HAP-1 (cell line): ENCODE results near the gene HCCS.

Experiments
- DNase-seq, 2 experiments: peaks; one replicate each; pipeline ENCODE4 v3.0.0-alpha.2; 2016 to 2020; ENCODE audit warnings: low spot score in 2 of 2
- H3K27me3 ChIP-seq: fragments of 250-450 bp; sonication (Bioruptor Pico); 2 replicates; pipeline ENCODE4 v1.5.1; 2020; ENCODE audit warnings: low read depth, mild to moderate bottlenecking, moderate library complexity
- H3K36me3 ChIP-seq: fragments of 250-450 bp; sonication (Bioruptor Pico); replicated peaks from 2 replicates; pipeline ENCODE4 v1.5.1; 2020; ENCODE audit warnings: mild to moderate bottlenecking
- H3K4me1 ChIP-seq: fragments of 250-450 bp; sonication (Bioruptor Pico); 2 replicates; pipeline ENCODE4 v1.5.1; 2020; ENCODE audit warnings: mild to moderate bottlenecking
- H3K4me3 ChIP-seq: fragments of 250-450 bp; sonication (Bioruptor Pico); 2 replicates; pipeline ENCODE4 v1.5.1; 2020; ENCODE audit warnings: mild to moderate bottlenecking, moderate library complexity
- H3K9me3 ChIP-seq: fragments of 250-450 bp; sonication (Bioruptor Pico); 2 replicates; pipeline ENCODE4 v1.5.1; 2020; ENCODE audit warnings: mild to moderate bottlenecking, moderate library complexity
- in situ Hi-C: fragments of 300-500 bp; cut with MboI; formaldehyde crosslinking; loops from 3 replicates; pipeline ENCODE4 v1.14.3; 2020; ENCODE audit warnings: low sequenced_read_pairs, inconsistent platforms, mixed read lengths

The HCCS gene

DNA sequence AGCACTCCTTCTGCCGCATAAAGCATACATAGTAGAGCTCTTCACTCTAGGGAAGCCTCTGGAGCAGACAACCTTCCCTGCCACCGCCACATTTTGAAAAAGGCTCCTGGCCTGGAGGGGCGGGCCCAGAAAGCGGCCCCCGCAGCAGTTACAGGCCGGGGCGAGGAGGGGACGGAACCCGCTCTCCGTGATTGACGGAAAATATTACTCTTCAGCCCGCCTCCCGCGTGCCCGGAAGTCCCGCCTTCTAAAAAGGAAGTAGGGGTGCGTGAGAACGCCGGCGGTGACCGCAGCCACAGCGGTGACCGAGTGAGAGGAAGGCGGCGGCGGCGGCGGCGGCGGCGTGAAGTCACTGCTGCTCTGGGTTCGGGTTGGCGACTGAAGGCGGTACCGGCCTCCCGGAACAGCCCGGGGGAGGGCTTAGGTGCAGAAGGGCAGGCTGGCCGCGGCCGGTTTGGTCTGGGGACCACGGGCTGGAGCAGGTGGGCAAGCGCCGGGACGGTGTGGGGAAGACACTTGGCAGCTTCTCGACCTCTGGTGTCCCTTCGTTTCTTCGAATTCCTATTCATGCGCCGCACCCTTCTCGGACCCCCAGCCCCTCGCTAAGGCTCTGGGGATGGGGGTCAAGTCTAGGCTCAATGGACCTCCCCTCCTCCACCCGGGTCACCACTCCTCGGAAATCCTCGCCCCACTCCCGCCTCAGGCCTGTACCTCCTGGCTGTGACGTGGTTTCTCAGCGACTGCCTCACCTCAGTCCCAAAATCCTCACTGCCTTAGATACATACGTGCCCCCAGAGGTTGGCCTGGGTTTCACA lies at the start of gene HCCS:
Gene HCCS (plus strand): TSS at position 296 of the 815 bp plus-strand sequence. CDS start 729 bp downstream, outside the sequence.
- no peaks in the 10 kb centered on the region for H3K9me3 ChIP-seq
- peaks cover 7% of the 10 kb centered on the region for H3K4me1 ChIP-seq
- no peaks in the 10 kb centered on the region for H3K27me3 ChIP-seq
- H3K36me3 ChIP-seq: peaks cover 38% of the 10 kb centered on the region
- DNase-seq: peak; percentile 89 to 93
- peak within 1 kb of the TSS; percentile 96 for H3K4me3 ChIP-seq
- in situ Hi-C loops: no loop called here

DNA sequence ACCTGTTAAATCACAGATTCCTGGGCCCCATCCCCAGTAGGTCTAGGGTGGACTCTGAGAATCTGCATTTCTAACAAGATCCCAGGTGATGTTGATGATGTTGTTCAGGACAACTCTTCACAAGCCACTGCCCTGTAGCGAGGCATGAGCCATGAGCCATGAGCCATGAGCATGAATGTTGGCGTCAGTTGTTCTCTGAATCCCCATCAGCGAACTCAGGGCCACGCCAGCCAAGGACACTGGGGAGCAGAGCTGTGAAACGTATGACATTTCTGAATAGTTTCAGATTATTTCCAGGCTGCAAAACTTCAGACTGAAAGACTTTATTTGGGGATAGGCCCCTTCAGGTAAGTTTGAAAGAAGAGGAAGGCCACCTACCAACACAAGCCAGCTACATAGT lies 46.9 kb upstream of the HCCS start:
- in situ Hi-C loops: no loop called here
- Histone ChIP-seq H3K27me3 (no peaks in the 10 kb centered on the region), H3K9me3 (no peaks in the 10 kb centered on the region), H3K4me3 (no peak overlapping the region), H3K4me1 (peaks cover 12% of the 10 kb centered on the region), H3K36me3 (no peaks in the 10 kb centered on the region)
- DNase-seq: no peak

DNA sequence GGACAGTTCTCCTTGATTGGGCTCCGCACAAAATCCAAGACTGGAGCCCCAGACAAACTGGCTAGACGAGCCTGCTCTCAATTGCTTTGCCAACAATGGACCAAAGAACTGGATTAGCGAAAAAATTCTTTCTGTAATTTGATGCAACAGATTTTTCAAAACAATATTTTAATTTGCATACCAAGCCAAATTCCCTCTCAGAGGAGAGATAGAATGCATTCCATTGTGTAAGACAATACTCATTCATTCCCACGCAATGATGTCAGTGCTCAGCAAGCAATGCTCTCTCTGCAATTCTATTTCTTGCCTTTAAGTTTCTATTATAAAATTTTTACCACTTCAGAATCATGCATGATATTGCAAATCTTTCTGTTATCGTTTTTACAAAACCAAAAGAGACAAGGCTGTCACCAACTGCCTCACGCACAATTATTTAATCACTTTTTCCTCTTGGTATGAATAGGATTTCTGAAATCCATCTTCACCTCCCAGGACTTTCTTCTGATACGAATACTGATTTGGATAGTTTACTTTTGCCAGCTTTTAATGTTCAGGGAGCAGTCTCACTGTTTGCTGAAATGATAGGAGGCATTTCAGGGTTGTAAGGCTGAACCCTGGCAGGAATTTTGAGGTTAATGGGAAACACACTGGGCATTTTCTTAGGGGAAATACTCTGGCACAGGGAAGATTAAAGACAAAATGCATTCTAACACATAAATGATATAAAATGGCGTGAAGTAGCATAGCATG lies 46.1 kb upstream of the HCCS start:
- no peaks in the 10 kb centered on the region for H3K9me3 ChIP-seq
- H3K4me3 ChIP-seq: no peak overlapping the region
- in situ Hi-C loops: no loop called here
- peaks cover 12% of the 10 kb centered on the region for H3K4me1 ChIP-seq
- no peaks in the 10 kb centered on the region for H3K36me3 ChIP-seq
- DNase-seq: peak; percentile 52 to 74
- H3K27me3 ChIP-seq: no peaks in the 10 kb centered on the region

DNA sequence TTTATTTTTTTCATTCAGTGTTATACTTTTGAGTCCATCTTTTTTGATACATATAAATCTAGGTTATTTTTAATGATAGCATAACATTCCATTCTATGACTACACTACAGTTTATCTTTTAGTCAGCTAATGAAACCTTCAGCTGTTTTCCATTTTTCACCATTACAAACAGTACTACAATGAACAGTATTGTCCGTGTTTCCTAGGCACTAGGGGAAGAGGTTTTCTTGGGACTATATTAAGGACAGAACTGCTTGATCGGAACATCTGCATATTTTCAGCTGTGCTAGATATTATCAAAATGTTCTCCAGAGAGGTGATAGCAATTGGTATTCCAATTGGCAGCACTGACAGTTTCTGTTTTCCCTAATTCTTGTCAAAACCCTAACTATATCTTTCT lies 44.3 kb upstream of the HCCS start:
- no peaks in the 10 kb centered on the region for H3K9me3 ChIP-seq
- no peak overlapping the region for H3K4me3 ChIP-seq
- peaks cover 12% of the 10 kb centered on the region for H3K4me1 ChIP-seq
- H3K27me3 ChIP-seq: no peaks in the 10 kb centered on the region
- in situ Hi-C loops: no loop called here
- no peaks in the 10 kb centered on the region for H3K36me3 ChIP-seq
- DNase-seq: no peak

DNA sequence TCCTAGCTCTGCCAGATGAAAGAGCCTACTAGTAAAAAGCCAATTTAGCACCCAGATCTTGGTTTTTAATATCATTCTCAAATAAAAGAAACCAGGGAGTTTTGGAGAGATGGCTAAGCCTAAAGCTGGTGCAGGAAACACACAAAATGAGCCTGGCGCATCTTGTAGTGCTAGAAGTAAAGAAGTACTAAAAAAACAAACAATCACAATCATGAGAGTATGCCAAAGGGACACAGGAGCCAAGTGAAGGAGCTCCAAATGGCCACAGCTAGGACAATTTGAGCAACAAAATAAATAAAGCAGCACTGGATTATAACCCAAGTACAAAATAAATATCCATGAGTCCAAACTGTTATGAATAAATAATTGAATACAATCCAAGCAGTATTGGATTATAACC lies 37.8 kb upstream of the HCCS start:
- Histone ChIP-seq H3K36me3 (no peaks in the 10 kb centered on the region), H3K9me3 (no peaks in the 10 kb centered on the region), H3K27me3 (no peaks in the 10 kb centered on the region), H3K4me1 (peaks cover 10% of the 10 kb centered on the region), H3K4me3 (no peak overlapping the region)
- in situ Hi-C loops: no loop called here
- DNase-seq: no peak

DNA sequence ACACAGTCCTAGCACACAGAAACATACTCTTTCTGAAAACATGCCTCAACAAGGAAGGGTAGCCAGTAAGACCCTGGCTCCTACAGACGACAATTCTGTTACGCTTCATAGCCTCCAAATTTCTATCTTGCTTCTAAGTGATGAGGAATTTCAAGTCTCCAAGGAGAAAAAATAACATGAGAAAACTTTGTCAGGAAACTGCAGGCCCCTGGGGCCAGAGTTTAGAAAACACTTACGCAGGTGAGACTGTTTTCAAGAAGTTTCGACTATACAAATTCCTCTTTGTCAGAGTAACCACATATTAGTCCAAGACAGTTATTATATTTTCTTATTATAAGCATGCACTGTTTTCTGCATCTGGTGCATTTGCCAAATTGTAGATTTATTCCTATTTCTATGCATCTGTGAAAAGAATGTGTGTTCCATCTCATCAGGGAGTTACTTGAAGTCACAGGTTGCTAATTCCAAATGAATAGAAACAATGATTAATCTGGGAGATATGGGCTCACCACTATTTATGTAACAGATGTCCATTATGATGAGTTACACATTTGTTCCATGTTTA lies 30.3 kb upstream of the HCCS start:
- no peaks in the 10 kb centered on the region for H3K9me3 ChIP-seq
- no peaks in the 10 kb centered on the region for H3K36me3 ChIP-seq
- no peak overlapping the region for H3K4me3 ChIP-seq
- DNase-seq: no peak
- no peaks in the 10 kb centered on the region for H3K27me3 ChIP-seq
- peaks cover 33% of the 10 kb centered on the region for H3K4me1 ChIP-seq
- in situ Hi-C loops: no loop called here

DNA sequence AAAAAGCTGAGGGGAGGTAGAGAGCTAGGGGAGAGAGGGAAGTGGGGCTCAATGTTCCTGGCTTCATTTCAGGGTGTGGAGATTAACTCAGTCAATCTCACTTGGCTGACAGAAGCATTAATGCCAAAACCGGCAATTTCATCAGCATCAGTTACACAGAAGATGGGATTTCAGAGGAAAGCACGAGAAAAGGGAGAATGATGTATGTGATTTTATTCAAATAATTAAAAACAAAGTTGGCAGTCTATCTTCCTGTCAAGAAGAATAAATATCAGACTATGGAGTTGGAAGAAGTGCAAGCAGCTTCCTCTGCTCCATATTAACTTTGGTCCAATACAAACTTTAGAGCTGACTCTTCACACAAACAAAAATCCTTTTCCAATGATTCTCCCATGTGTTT lies 29.6 kb upstream of the HCCS start:
- H3K4me1 ChIP-seq: peaks cover 33% of the 10 kb centered on the region
- H3K27me3 ChIP-seq: no peaks in the 10 kb centered on the region
- no peaks in the 10 kb centered on the region for H3K9me3 ChIP-seq
- in situ Hi-C loops: no loop called here
- no peaks in the 10 kb centered on the region for H3K36me3 ChIP-seq
- H3K4me3 ChIP-seq: no peak overlapping the region
- no peak for DNase-seq

DNA sequence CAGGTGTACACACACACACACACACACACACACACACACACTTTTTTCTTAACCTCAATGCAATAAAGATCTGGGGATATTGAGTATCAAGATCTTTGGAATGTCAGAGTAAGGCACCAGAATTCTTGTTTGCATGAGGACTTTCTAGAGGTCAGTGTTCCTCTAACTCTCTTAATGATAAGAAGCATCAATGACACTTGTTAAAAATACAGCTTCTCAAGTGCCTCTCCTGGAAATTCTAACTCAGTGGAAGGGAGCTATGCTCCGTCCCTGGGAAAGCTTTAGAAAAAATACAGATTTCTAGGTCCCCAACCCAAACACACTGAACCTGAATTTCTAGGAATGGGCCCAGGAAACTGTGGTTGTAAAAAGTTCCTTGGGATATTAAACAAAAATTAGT lies 25.8 kb upstream of the HCCS start:
- H3K36me3 ChIP-seq: no peaks in the 10 kb centered on the region
- H3K4me1 ChIP-seq: peaks cover 18% of the 10 kb centered on the region
- no peak for DNase-seq
- no peak overlapping the region for H3K4me3 ChIP-seq
- no peaks in the 10 kb centered on the region; the same call in 1 of the 2 replicates for H3K9me3 ChIP-seq
- H3K27me3 ChIP-seq: no peaks in the 10 kb centered on the region
- in situ Hi-C loops: no loop called here

DNA sequence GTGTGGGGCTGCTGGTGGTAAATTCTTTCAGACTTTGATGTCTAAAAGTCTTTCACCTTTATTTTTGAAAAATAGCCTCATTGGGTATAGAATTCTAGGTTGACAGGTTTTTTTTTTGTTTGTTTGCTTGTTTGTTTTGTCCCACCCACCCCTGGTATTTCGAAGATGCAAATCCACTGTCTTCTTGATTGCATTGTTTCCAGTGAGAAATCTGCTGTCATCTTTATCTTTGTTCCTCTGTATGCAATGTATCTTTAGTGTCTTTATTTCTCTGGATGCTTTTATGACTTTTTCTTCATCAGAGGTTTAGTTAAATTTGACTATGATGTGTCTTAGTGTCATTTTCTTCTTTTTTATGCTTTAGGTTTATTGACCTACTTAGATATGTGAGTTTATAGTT lies 21.3 kb upstream of the HCCS start:
- in situ Hi-C loops: no loop called here
- no peak for DNase-seq
- Histone ChIP-seq H3K36me3 (no peaks in the 10 kb centered on the region), H3K27me3 (no peaks in the 10 kb centered on the region), H3K9me3 (no peaks in the 10 kb centered on the region; the same call in 1 of the 2 replicates), H3K4me3 (no peak overlapping the region), H3K4me1 (no peaks in the 10 kb centered on the region)

DNA sequence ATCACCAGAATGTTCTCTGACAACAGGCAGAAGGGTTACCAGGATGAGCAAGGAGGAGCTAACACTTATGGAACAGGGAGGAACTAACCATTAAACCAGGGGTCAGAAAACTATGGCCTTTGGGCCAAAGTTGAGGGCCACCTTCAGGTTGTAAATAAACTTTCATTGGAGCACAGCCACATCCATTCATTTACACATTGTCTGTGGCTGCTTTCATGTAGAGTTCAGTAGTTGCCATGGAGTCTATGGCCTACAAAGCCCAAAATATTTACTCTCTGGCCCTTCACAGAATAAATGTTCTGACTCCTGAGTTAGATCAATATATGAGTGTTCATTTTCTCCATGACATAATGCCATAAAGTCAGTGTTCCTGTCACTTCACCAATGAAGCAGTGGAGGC lies 13.2 kb upstream of the HCCS start:
- Histone ChIP-seq H3K9me3 (no peaks in the 10 kb centered on the region), H3K27me3 (no peaks in the 10 kb centered on the region), H3K4me1 (peaks cover 5% of the 10 kb centered on the region), H3K4me3 (no peak overlapping the region), H3K36me3 (no peaks in the 10 kb centered on the region)
- in situ Hi-C loops: no loop called here
- DNase-seq: no peak

DNA sequence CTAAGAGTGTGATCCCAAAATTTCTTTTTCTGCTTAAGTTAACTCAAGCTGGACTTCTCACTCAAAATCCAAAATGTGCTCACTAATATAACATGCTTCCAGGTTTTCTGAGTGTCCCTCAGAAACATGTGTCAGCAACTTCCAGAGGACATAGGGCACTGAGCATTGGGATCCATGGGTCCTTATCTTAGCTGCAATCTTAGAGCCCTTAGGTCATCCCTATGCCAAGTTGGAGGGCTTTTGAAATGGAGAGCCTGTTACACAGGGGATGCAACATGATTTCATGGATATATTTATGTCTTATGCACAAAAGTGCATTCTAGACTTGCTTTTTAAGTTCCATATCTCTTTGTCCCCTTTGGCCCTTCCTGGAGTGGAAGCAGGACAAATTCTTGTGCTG lies 11.7 kb upstream of the HCCS start:
- Histone ChIP-seq H3K4me3 (no peak overlapping the region), H3K36me3 (no peaks in the 10 kb centered on the region), H3K27me3 (no peaks in the 10 kb centered on the region), H3K4me1 (peaks cover 5% of the 10 kb centered on the region), H3K9me3 (no peaks in the 10 kb centered on the region)
- no peak for DNase-seq
- in situ Hi-C loops: no loop called here

DNA sequence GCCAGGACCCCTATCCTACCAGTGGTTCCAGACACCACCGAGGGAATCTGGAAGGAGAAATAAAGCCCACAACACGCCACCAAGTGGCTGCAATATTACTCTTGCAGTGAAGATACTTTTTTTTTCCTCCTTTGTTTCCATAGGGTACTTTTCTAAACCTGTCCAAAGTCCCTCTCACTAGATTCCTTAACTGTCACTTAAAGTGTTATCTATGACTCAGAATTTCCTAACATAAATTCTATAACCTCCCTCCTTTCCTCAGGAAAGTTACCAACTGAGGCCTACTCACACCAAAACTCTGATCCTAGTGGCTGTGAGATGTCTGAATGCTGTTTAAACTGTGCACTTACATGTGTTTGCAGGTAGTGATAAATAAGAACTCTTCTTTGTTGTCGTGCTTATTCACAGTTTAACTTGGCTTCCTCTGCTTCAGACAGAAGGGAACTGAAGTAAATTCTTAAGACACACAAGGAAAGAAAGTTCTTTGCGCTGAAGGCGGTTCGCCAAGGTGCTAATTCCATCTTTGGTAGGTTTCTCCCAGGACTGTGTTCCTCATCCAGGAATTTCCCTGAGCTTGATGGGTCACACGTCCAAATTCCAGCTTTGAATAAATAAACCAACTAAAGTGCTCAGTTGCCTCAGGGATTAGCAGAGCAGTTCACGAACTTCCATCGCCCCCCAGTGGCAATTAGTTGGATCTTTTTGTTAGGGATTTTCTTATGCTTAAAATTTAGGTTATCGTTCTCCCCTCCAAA lies 10.7 kb upstream of the HCCS start:
- in situ Hi-C loops: loop anchor here (10.0 kb wide), 1 partner anchor 906 kb away; no protein-coding TSS in a partner anchor
- no peaks in the 10 kb centered on the region; the same call in 1 of the 2 replicates for H3K36me3 ChIP-seq
- peaks cover 5% of the 10 kb centered on the region for H3K4me1 ChIP-seq
- peak; percentile 65 to 77 for DNase-seq
- H3K4me3 ChIP-seq: no peak overlapping the region
- H3K27me3 ChIP-seq: no peaks in the 10 kb centered on the region
- no peaks in the 10 kb centered on the region for H3K9me3 ChIP-seq

DNA sequence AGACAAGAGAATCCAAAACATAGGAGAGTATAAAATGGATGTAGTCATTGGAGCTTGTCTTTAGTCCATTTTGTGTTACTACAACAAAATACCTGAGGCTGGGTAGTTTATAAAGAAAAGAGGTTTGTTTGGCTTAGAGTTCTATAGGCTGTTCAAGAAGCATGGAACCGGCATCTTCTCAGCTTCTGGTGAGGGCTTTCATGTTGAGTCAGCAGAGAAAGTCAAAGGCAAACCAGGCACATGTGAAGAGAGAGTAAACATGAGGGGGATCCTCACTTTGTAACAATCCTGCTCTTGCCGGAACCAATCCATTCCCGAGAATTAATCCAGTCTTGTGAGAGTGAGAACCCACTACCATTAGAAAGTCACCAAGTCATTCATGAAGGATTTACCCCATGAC lies 8.1 kb upstream of the HCCS start:
- no peaks in the 10 kb centered on the region; the same call in none of the 2 replicates for H3K36me3 ChIP-seq
- in situ Hi-C loops: loop anchor here (10.0 kb wide), 1 partner anchor 908 kb away; no protein-coding TSS in a partner anchor

More for the DNA sequence above, 8.1 kb upstream of the HCCS start:
- no peaks in the 10 kb centered on the region for H3K9me3 ChIP-seq
- H3K4me1 ChIP-seq: peaks cover 5% of the 10 kb centered on the region
- no peak for DNase-seq
- no peaks in the 10 kb centered on the region for H3K27me3 ChIP-seq
- no peak overlapping the region for H3K4me3 ChIP-seq
